Ovary (tissue), 9 donors: Measurements from ENCODE around the gene SIKE1. TPM values are rescaled to one million over a fixed set of nuclear protein-coding genes. Genes with fewer than 3 reads are reported as not detected.

Experiments used
- DNase-seq, 5 donors: peaks; one replicate each; pipeline ENCODE4 v3.0.0-alpha.2; 2019 to 2020
- H3K27ac ChIP-seq, 2 donors: fragments of 200-600 bp; one replicate each; pipeline versions ENCODE4 v1.5.1 to v1.8.0; 2019 to 2022
- H3K27me3 ChIP-seq: fragments of 200-600 bp; one replicate; pipeline ENCODE4 v1.8.0; 2022
- H3K36me3 ChIP-seq: fragments of 200-600 bp; sonication (generic); one replicate; pipeline ENCODE4 v1.5.1; 2019
- H3K4me1 ChIP-seq: one replicate; pipeline ENCODE4 v1.8.1; 2013; ENCODE audit warnings: mild to moderate bottlenecking, moderate library complexity; ENCODE audit not compliant: insufficient read depth
- H3K4me3 ChIP-seq: fragments of 200-600 bp; sonication (generic); one replicate; pipeline ENCODE4 v1.5.1; 2017
- H3K9me3 ChIP-seq, 2 donors: fragments of 200-600 bp in 1 of 2; sonication (generic) in 1 of 2; one replicate each; pipeline versions ENCODE4 v1.5.1 to v1.8.1; 2013 to 2019; ENCODE audit warnings: mild to moderate bottlenecking in 1 of 2, moderate library complexity in 1 of 2
- EP300 ChIP-seq: sonication (generic); formaldehyde crosslinking; IDR thresholded peaks from one replicate; pipeline ENCODE4 v1.6.1; 2017; ENCODE audit warnings: antibody characterized with exemption
- POLR2A ChIP-seq: fragments of 450-650 bp; IDR thresholded peaks from one replicate; pipeline ENCODE4 v1.6.1; 2017; ENCODE audit warnings: antibody characterized with exemption, mild to moderate bottlenecking, moderate library complexity
- WGBS, 3 donors: extraction: QIAGEN DNeasy Blood & Tissue Kit in 1 of 3; methylation state at CpG; one replicate each; pipeline versions ENCODE4 v1.1.5 to v1.1.7; 2013 to 2017; 5-methylcytosine and 5-hydroxymethylcytosine counted together
- intact Hi-C, 4 donors: fragments of 100-400 bp; cut with DNase I; formaldehyde crosslinking; loops; one replicate each; pipeline versions ENCODE4 v1.11.0 to v1.15.1; 2022 to 2023
- polyA plus RNA-seq, 2 donors: library from polyadenylated mRNA; stranded (reverse); fragments of 200-250 nt in 1 of 2; fragments of 350-450 nt in 1 of 2; fragmentation: Illumina TruSeq in 1 of 2; extraction: RNeasy Lipid Tissue Mini Kit (QIAGEN cat#74804) in 1 of 2; gene quantifications; one replicate each; pipeline ENCODE4 v1.2.3, GENCODE V29; 2013 to 2014
- total RNA-seq, 7 donors: library from RNA; depleted of rRNA in 2 of 7; stranded (reverse); fragments of >200 nt in 2 of 7; fragmentation: NEBNext Ultra II Directional in 3 of 7; extraction: Animal tissue kit (Norgen Biotek cat#: 25700) in 3 of 7; gene quantifications; one replicate each; pipeline versions ENCODE4 v1.1.0 to v1.2.4, GENCODE V29; 2016 to 2023
- TF ChIP-seq, protein P1 (sequence below), 3 donors: fragments of 450-650 bp in 2 of 3; fragments of 200-600 bp in 1 of 3; IDR thresholded peaks; one replicate each; pipeline versions ENCODE4 v1.5.1 to v1.8.0; 2016 to 2022; ENCODE audit warnings: antibody characterized with exemption in 3 of 3, mild to moderate bottlenecking in 1 of 3
- donor health status: DM: no; HTN: no; CAD: no; lungs with moderate emphysema.
- donor health status: DM: no; HTN: no; CAD: no.
- donor health status: Bipolar disorder and iron deficiency.
- donor health status: DM: yes; HTN: yes; CAD: no.
- donor health status: DM: no; HTN: no; CAD: no.
- donor health status: DM: yes; HTN: yes; CAD: no.

SIKE1 gene
- total and polyA plus RNA-seq, 9 donors, result 12.4 to 41.8 (median 29.6) TPM

DNA sequence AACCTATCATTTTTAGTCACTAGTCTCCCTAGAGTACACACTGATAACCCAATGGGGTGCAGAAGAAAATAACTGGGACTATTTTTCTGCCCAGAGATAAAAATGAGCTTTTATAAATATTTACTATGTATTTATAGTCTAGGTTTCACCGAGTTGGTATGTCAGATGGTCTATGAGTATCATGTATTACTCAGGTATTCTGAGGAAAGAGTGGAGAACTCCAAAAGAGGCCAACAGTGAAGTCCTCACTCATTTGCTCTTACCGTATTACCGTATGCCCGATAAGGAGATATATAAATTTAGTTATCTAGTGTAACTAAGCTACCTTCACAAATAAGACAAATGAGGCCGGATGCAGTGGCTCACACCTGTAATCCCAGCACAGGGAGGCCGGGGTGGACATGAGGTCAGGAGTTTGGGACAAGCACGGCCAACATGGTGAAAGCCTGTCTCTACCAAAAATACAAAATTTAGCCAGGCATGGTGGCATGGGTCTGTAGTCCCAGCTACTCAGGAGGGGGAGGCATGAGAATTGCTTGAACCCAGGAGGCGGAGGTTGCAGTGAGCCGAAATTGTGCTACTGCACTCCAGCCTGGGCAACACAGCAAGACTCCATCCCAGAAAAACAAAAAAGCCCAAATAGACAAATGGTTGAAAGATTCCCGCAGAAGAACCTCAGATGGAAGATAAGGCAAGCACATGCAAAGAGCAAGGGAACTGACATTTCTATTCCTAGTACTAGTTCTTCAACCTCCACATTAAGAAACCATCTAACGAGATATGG lies 38.3 kb downstream of the SIKE1 start:
- H3K4me1 ChIP-seq, result peaks cover 4% of the 10 kb centered on the region
- no peak overlapping the region for H3K27ac ChIP-seq
- WGBS, 3 donors, result 93 to 94% (median 94%) methylated on average over 11 of the region's 11 CpGs
- no peaks in the 10 kb centered on the region for H3K9me3 ChIP-seq
- TF ChIP-seq POLR2A (no peak), EP300 (no peak)
- TF ChIP-seq, protein P1, sequence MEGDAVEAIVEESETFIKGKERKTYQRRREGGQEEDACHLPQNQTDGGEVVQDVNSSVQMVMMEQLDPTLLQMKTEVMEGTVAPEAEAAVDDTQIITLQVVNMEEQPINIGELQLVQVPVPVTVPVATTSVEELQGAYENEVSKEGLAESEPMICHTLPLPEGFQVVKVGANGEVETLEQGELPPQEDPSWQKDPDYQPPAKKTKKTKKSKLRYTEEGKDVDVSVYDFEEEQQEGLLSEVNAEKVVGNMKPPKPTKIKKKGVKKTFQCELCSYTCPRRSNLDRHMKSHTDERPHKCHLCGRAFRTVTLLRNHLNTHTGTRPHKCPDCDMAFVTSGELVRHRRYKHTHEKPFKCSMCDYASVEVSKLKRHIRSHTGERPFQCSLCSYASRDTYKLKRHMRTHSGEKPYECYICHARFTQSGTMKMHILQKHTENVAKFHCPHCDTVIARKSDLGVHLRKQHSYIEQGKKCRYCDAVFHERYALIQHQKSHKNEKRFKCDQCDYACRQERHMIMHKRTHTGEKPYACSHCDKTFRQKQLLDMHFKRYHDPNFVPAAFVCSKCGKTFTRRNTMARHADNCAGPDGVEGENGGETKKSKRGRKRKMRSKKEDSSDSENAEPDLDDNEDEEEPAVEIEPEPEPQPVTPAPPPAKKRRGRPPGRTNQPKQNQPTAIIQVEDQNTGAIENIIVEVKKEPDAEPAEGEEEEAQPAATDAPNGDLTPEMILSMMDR (IDR thresholded peaks at IDR 0.05), result no peak
- DNase-seq, result no peak
- H3K4me3 ChIP-seq, result no peak overlapping the region
- no peaks in the 10 kb centered on the region for H3K27me3 ChIP-seq
- H3K36me3 ChIP-seq, result no peaks in the 10 kb centered on the region
- intact Hi-C loops, result no loop called here

DNA sequence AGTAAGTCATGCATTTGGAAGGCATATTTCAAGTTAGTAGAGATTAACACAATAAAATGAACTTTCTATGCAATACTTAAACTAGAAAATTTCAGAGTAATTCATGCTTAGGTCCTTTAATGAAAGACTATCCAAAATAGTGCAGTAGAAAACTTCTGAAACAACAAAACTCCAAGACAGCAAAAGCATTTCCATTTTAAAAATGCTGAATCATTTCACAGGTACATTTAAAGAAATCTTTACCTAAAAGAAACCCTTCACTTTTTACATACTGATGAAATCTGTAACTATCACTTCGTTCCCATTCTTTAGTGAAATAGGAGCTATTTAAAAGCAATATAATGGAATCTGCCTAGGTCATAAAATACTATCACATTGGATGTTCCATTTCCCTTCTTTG lies 40.2 kb downstream of the SIKE1 start:
- H3K27ac ChIP-seq, result no peak overlapping the region
- no peak overlapping the region for H3K4me3 ChIP-seq
- DNase-seq, result no peak
- no peaks in the 10 kb centered on the region for H3K27me3 ChIP-seq
- intact Hi-C loops, result no loop called here
- no peaks in the 10 kb centered on the region for H3K9me3 ChIP-seq
- H3K4me1 ChIP-seq, result peaks cover 4% of the 10 kb centered on the region
- WGBS, 3 donors, result 93 to 94% (median 94%) methylated on average over 1 of the region's 1 CpG
- TF ChIP-seq, protein P1 (IDR thresholded peaks at IDR 0.05), result no peak
- TF ChIP-seq POLR2A, result no peak
- no peak for TF ChIP-seq EP300
- H3K36me3 ChIP-seq, result no peaks in the 10 kb centered on the region

DNA sequence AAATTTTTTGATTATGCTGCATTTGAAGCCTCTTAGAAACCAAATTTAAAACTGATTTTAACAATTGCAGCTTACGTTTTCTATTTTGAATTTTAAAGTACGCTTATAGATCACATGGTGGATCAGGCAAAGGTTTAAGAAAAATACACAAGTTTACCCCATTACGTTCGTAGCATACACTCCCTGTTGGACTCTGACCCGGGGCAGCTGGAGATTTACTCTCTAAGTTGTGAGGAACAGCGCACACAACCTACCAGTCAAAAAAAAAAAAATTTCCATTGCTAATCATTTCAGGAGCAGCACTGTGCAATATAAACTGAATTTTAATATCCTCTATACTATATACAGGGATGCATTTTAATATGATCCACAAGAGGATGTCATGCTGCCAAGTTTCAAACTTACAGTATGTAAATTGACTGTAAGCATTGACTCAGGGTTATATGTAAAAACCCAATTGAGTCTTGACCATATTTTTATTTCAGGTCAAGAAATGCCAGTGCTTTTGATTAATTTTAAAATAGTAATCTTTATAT lies 43.1 kb downstream of the SIKE1 start:
- WGBS, 3 donors, result 89 to 92% (median 90%) methylated on average over 6 of the region's 6 CpGs

DNA sequence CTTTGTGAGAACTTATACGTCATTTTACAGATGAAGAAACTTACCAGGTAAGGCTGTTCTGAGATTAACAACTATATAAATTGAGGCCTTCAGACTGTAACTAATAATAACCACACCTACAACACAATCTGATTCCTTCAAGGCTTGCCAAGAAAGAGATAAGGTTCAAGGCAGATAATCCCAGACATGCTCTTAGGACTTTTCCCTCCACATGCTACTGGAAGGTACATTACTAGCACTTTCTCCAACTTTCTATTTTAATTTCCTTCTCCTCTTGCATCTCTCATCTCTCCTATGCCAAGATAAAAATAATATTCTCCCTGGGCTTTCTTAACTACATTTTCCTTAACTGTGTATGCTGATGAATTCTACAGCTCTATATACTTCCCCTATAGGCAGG lies 45.0 kb downstream of the SIKE1 start:
- TF ChIP-seq EP300 (no peak), POLR2A (no peak)
- TF ChIP-seq, protein P1 (IDR thresholded peaks at IDR 0.05), result no peak
- H3K36me3 ChIP-seq, result no peaks in the 10 kb centered on the region
- H3K4me3 ChIP-seq, result no peak overlapping the region
- H3K27ac ChIP-seq, result no peak overlapping the region
- intact Hi-C loops, result no loop called here
- WGBS, 3 donors, result 88 to 94% (median 89%) methylated on average over 1 of the region's 1 CpG
- no peak for DNase-seq
- no peaks in the 10 kb centered on the region for H3K27me3 ChIP-seq
- no peaks in the 10 kb centered on the region for H3K4me1 ChIP-seq
- H3K9me3 ChIP-seq, result no peaks in the 10 kb centered on the region

More for the DNA sequence above, 43.1 kb downstream of the SIKE1 start:
- no peaks in the 10 kb centered on the region for H3K36me3 ChIP-seq
- H3K27me3 ChIP-seq, result no peaks in the 10 kb centered on the region
- H3K4me1 ChIP-seq, result peaks cover 2% of the 10 kb centered on the region
- H3K9me3 ChIP-seq, result no peaks in the 10 kb centered on the region
- H3K27ac ChIP-seq, result no peak overlapping the region
- intact Hi-C loops, result no loop called here
- H3K4me3 ChIP-seq, result no peak overlapping the region
- TF ChIP-seq, protein P1 (IDR thresholded peaks at IDR 0.05), result no peak
- TF ChIP-seq POLR2A (no peak), EP300 (no peak)
- DNase-seq, result no peak
